DND-41 (cell line): ENCODE data around the gene FOXP1.
"Not testable (repeated sequence)": the region's sequence is repeated elsewhere in the genome, so short reads cannot be mapped to it uniquely, and the experiment has no call there.

Source experiments
- ATAC-seq: fragments of 200-7000 bp; cut with Tn5 transposase; 3 replicates; pipeline ENCODE4 v1.9.1; 2021; ENCODE audit warnings: low read depth; ENCODE audit not compliant: insufficient read depth
- DNase-seq: peaks from one replicate; pipeline ENCODE4 v3.0.0-alpha.2; 2020
- H2AFZ ChIP-seq: 2 replicates; pipeline ENCODE4 v1.6.0; 2012; ENCODE audit warnings: low read depth, low read length
- H3K27ac ChIP-seq: 2 replicates; pipeline ENCODE4 v1.5.1; 2012; ENCODE audit warnings: low read length, inconsistent platforms
- H3K27me3 ChIP-seq: fragments of 200-600 bp; sonication (generic); 2 replicates; pipeline ENCODE4 v1.6.0; 2012; ENCODE audit warnings: low read length, mild to moderate bottlenecking, inconsistent platforms; ENCODE audit not compliant: insufficient read depth, poor library complexity
- H3K36me3 ChIP-seq: 2 replicates; pipeline ENCODE4 v1.5.1; 2012; ENCODE audit warnings: low read length, inconsistent platforms; ENCODE audit not compliant: insufficient read depth
- H3K4me1 ChIP-seq: 2 replicates; pipeline ENCODE4 v1.5.1; 2012; ENCODE audit warnings: mild to moderate bottlenecking, low read length; ENCODE audit not compliant: insufficient read depth
- H3K4me2 ChIP-seq: 2 replicates; pipeline ENCODE4 v1.6.0; 2012; ENCODE audit warnings: mild to moderate bottlenecking, moderate library complexity, low read length, inconsistent platforms; ENCODE audit not compliant: insufficient read depth
- H3K4me3 ChIP-seq, 2 experiments: fragments of 200-600 bp in 1 of 2; shearing (Covaris generic) in 1 of 2; 2 replicates each; pipeline ENCODE4 v1.5.1; 2012 to 2016; ENCODE audit warnings: inconsistent platforms in 2 of 2, low read length in 2 of 2, mild to moderate bottlenecking in 2 of 2, low read depth in 1 of 2, moderate library complexity in 1 of 2
- H3K79me2 ChIP-seq: 2 replicates; pipeline ENCODE4 v1.6.0; 2012; ENCODE audit warnings: low read length, inconsistent platforms; ENCODE audit not compliant: insufficient read depth
- H3K9ac ChIP-seq: 2 replicates; pipeline ENCODE4 v1.6.0; 2012; ENCODE audit warnings: low read depth, mild to moderate bottlenecking, inconsistent platforms, low read length, moderate library complexity
- H3K9me3 ChIP-seq: 2 replicates; pipeline ENCODE4 v1.5.1; 2012; ENCODE audit warnings: low read length, moderate library complexity, mild to moderate bottlenecking, inconsistent platforms; ENCODE audit not compliant: insufficient read depth, severe bottlenecking
- H4K20me1 ChIP-seq: 2 replicates; pipeline ENCODE4 v1.6.0; 2012; ENCODE audit warnings: low read length; ENCODE audit not compliant: insufficient read depth
- EZH2 ChIP-seq: IDR thresholded peaks from 3 replicates; pipeline ENCODE4 v1.6.1; 2012; ENCODE audit warnings: borderline replicate concordance, low read depth, mild to moderate bottlenecking, moderate library complexity, low read length, inconsistent platforms; ENCODE audit not compliant: severe bottlenecking
- TF ChIP-seq, protein P1 (sequence below): IDR thresholded peaks from 2 replicates; pipeline ENCODE4 v1.5.1; 2012; ENCODE audit warnings: borderline replicate concordance, low read length, moderate library complexity, mild to moderate bottlenecking; ENCODE audit not compliant: poor library complexity, severe bottlenecking; ENCODE audit errors: extremely low read depth

FOXP1 gene

DNA sequence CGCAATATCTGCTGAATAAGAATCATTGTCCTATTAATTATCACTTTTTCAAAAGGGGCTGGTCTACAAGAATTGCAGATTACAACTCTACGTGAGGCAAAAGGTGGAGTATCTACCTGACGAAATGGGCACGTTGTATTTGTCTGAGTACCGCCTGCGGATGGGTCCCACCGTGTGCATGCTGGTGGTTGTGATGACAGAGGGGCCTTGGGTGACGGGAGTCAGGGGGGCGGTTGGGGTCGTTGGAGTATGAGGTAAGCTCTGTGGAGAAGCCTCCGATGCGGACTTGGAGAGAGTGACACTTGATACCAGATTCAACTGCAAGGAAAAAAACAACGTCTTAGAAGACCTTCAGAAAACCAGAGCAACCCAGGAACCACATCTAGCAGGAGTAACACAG, 605.8 kb downstream of the FOXP1 start:
- no peaks in the 10 kb centered on the region for H4K20me1 ChIP-seq
- no peak overlapping the region for H3K27ac ChIP-seq
- H3K9me3 ChIP-seq, result no peaks in the 10 kb centered on the region
- H3K4me2 ChIP-seq, result no peak overlapping the region
- DNase-seq (no peak), ATAC-seq (no peak)
- H3K36me3 ChIP-seq, result peaks cover 82% of the 10 kb centered on the region
- TF ChIP-seq, protein P1, sequence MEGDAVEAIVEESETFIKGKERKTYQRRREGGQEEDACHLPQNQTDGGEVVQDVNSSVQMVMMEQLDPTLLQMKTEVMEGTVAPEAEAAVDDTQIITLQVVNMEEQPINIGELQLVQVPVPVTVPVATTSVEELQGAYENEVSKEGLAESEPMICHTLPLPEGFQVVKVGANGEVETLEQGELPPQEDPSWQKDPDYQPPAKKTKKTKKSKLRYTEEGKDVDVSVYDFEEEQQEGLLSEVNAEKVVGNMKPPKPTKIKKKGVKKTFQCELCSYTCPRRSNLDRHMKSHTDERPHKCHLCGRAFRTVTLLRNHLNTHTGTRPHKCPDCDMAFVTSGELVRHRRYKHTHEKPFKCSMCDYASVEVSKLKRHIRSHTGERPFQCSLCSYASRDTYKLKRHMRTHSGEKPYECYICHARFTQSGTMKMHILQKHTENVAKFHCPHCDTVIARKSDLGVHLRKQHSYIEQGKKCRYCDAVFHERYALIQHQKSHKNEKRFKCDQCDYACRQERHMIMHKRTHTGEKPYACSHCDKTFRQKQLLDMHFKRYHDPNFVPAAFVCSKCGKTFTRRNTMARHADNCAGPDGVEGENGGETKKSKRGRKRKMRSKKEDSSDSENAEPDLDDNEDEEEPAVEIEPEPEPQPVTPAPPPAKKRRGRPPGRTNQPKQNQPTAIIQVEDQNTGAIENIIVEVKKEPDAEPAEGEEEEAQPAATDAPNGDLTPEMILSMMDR, result no peak
- no peak for TF ChIP-seq EZH2
- no peaks in the 10 kb centered on the region for H3K27me3 ChIP-seq
- H3K9ac ChIP-seq, result no peak overlapping the region
- H3K4me3 ChIP-seq, result no peak overlapping the region
- 0 out of 2 replicates have a peak, but pooled peaks cover under 1% of the 10 kb centered on the region for H3K4me1 ChIP-seq
- peaks cover 5% of the 10 kb centered on the region; the same call in 1 of the 2 replicates for H3K79me2 ChIP-seq
- no peak overlapping the region for H2AFZ ChIP-seq

DNA sequence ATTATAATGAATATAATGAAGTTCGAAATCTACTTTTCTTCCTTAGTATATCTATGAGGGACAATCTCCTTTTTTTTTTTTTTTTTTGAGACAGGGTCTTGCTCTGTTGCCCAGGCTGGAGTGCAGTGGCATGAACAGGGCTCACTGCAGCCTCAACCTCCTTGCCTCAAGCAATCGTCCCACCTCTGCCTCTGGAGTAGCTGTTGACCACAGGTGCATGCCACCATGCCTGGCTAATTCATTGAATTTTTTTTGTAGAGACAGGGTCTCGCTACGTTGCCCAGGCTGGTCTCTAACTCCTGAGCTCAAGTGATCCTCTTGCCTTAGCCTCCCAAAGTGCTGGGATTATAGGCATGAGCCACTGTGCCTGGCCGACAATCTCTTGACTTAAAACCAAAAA, 607.5 kb downstream of the FOXP1 start:
- peaks cover 91% of the 10 kb centered on the region for H3K36me3 ChIP-seq
- not testable (repeated sequence) for H3K4me1 ChIP-seq, H3K79me2 ChIP-seq, H3K27me3 ChIP-seq, ATAC-seq, H3K9me3 ChIP-seq, H2AFZ ChIP-seq, DNase-seq, H3K4me2 ChIP-seq, H3K9ac ChIP-seq, H3K4me3 ChIP-seq, H3K27ac ChIP-seq, H4K20me1 ChIP-seq

DNA sequence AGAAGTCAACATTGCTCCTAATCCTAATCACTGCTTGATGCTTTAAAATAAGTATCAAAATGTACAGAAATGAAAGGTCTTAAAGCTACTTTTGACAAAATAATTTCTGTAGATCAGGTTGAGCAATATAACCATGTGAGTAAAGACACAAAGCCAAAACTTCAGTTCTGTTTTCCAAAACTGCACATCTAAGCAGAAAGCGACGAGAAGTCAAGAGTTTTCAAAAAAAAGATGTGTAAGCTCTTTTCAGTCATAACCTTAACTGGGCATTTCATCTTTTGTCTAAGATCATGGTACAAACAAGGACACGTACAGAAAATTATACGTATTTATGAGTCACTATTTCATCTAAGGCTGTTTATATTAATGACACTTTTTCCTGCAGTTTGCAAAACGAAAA, 608.8 kb downstream of the FOXP1 start:
- no peak overlapping the region for H3K4me2 ChIP-seq
- no peak overlapping the region for H2AFZ ChIP-seq
- H3K36me3 ChIP-seq, result peaks cover 90% of the 10 kb centered on the region
- no peaks in the 10 kb centered on the region for H3K79me2 ChIP-seq
- H3K4me3 ChIP-seq, result no peak overlapping the region
- ATAC-seq (no peak), DNase-seq (no peak)
- no peaks in the 10 kb centered on the region for H3K4me1 ChIP-seq
- no peaks in the 10 kb centered on the region for H4K20me1 ChIP-seq
- H3K9me3 ChIP-seq, result no peaks in the 10 kb centered on the region
- H3K27ac ChIP-seq, result no peak overlapping the region
- H3K27me3 ChIP-seq, result no peaks in the 10 kb centered on the region
- TF ChIP-seq, protein P1, result no peak
- TF ChIP-seq EZH2, result no peak
- H3K9ac ChIP-seq, result no peak overlapping the region

DNA sequence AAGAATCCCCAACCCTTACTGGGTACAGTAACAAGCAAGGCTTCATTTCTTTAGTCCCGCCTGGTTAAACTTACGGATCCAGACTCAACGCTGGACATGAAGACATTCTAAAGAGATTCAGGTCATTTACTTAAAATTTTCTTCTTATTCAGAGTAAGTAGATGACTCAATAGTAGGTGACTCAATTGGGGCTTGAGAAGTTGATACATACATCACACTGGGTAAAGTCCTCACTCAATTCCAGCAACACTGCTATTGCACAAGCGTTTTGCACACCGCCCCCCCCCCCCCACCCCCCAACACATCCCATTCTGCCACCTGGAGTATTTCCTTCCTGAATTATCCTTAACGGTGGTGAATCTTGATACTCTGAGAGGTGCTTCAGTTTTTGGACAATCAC, 610.0 kb downstream of the FOXP1 start:
- Histone ChIP-seq H4K20me1 (no peaks in the 10 kb centered on the region), H3K4me2 (no peak overlapping the region), H3K9me3 (no peaks in the 10 kb centered on the region), H3K79me2 (no peaks in the 10 kb centered on the region), H3K36me3 (peaks cover 93% of the 10 kb centered on the region), H3K4me3 (no peak overlapping the region), H3K27me3 (no peaks in the 10 kb centered on the region), H3K27ac (no peak overlapping the region), H3K4me1 (no peaks in the 10 kb centered on the region), H2AFZ (no peak overlapping the region), H3K9ac (no peak overlapping the region)
- DNase-seq (no peak), ATAC-seq (no peak)
- TF ChIP-seq, protein P1, result no peak
- no peak for TF ChIP-seq EZH2
